Astrocyte of the cerebellum (primary cell): ENCODE measurements around the gene INPP4A.

Experiments
- DNase-seq: peaks from one replicate; pipeline ENCODE4 v3.0.0-alpha.2; 2011; ENCODE audit warnings: low read depth
- H3K4me3 ChIP-seq: 2 replicates; pipeline ENCODE4 v1.5.1; 2011; ENCODE audit warnings: mild to moderate bottlenecking, low read depth, low read length, moderate library complexity
- in situ Hi-C: cut with HindIII; loops from 2 replicates; pipeline ENCODE4 v1.10.0; 2017; ENCODE audit warnings: low sequenced_read_pairs
- TF ChIP-seq, protein P1 (sequence below): IDR thresholded peaks from 2 replicates; pipeline ENCODE4 v1.5.1; 2012; ENCODE audit warnings: low read length, low read depth, moderate library complexity, mild to moderate bottlenecking; ENCODE audit errors: missing control alignments

Gene INPP4A

DNA sequence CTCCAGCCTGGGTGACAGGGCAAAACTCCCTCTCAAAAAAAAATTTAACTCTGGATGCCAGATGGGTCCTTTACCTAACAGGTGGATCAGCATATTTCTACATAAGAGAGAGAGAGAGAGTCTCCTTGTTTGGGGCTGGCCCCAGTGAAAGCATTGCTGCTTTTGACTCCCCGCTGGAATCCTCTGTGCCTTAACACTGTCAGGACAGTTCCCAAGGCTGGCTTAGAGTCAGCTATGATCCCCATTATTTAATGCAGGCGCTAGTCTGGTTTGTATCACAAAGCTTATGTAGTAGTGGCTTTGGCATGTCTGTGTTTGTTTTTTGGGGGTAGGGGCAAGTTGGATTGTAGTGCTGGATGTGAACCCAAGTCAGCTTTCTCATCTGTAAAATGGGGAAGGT is 9.4 kb downstream of the INPP4A start:
- in situ Hi-C loops = no loop called here
- no peak for DNase-seq
- TF ChIP-seq, protein P1, sequence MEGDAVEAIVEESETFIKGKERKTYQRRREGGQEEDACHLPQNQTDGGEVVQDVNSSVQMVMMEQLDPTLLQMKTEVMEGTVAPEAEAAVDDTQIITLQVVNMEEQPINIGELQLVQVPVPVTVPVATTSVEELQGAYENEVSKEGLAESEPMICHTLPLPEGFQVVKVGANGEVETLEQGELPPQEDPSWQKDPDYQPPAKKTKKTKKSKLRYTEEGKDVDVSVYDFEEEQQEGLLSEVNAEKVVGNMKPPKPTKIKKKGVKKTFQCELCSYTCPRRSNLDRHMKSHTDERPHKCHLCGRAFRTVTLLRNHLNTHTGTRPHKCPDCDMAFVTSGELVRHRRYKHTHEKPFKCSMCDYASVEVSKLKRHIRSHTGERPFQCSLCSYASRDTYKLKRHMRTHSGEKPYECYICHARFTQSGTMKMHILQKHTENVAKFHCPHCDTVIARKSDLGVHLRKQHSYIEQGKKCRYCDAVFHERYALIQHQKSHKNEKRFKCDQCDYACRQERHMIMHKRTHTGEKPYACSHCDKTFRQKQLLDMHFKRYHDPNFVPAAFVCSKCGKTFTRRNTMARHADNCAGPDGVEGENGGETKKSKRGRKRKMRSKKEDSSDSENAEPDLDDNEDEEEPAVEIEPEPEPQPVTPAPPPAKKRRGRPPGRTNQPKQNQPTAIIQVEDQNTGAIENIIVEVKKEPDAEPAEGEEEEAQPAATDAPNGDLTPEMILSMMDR = no peak
- H3K4me3 ChIP-seq = no peak overlapping the region

DNA sequence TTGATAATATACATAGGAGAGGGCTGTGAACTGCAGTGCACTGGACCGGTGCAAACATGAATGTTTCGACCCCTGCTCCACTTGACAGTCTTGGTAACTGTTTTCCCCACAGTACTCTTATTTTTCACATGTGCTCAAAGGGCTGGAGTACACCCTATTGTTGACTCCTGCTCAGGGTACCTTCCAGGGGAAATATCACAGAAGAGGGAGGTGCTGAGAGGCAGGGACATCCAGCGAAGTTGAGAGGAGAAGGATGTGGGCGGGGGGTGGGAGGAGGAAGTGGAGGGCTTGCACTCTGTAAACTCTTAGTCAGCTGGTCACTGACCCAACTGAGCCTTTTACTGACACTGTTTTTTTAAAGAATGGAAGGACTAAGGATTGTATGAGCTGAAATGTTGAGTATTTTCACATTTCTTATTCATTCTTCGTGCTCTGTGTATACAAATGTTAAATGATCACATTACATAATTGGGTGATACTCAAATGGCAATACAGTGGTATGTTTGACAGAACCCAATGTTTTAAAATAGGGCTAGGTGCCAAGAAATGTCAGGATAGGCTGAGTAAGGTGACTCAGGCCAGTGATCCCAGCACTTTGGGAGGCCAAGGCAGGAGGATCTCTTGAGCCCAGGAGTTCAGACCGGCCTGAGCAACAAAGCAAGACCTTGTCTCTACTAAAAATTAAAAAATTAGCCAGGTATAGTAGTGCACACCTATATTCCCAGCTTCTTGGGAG is 10.0 kb downstream of the INPP4A start:
- in situ Hi-C loops = no loop called here
- no peak for DNase-seq
- H3K4me3 ChIP-seq = no peak overlapping the region
- TF ChIP-seq, protein P1 = no peak

DNA sequence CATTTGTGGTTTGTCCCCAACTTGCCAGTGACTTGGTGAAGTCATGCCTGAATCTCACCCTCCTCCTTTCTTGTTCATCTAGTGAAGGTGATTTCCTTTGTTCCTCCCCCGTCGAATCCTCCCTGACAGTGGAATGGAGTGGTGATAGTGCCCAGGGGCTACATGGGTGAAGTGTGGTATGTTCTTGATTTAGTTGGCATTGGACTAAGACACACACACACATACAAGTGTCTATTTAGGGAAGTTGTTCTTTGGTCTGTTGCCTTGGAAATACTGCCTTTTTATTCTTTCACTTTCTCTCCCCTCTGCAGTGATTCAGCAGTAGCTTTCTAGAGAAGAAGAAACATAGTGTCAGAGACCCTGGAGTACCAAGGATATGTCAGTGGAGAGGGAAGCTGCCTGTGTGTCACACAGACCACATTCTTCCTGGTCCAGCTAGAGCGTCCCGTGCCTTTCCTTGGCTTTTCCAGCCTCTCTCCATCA is 10.9 kb downstream of the INPP4A start:
- in situ Hi-C loops = no loop called here
- no peak for DNase-seq
- TF ChIP-seq, protein P1 = no peak
- H3K4me3 ChIP-seq = no peak overlapping the region

DNA sequence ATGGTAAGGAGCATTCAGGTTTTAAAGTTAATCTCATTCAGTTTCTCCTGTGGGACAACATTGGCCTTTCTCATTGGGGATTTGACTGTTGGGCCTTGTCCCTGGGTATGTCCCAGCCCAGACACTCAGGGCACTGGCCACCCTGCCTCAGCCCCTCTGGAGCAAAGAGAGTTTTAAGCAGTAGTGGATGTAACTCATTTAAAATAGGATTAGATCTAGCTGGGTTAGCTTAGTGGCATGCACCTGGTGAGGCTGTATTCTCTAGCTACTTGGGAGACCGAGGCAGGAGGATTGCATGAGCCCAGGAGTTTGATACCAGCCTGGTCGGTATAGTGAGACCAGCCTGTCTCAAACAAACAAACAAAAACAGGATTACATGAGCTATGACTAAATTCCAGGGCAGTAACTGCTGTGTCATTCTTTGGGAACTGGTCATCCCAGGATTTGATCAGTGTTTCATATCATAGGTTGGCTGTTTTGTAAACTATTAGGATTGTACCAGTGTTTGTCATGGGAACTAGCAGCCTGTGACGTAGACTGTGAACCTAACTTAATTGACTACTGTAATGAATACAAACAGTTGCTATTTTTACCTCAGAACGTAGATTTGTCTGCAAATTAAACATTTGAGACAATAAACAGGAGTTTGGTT is 12.5 kb downstream of the INPP4A start:
- DNase-seq = peak; percentile 28
- in situ Hi-C loops = no loop called here

DNA sequence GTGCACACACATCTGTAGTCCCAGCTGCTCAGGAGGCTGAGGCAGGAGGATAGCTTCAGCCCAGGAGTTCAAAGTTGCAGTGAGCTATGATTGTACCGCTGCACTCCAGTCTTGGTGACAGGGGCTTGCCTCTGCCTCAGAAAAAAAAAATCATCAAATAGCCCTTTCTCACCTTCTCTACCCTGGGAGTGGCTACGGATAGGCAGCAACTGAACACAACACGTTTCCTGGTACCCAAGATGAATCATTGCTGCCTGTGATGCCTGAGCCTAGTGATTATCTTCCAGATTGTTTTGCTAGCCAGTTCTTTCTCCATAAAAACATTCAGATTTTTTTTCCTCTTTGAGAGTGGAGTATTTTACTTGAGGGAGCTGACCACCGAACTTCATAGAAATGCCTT is 13.5 kb downstream of the INPP4A start:
- DNase-seq = no peak
- TF ChIP-seq, protein P1 = no peak
- in situ Hi-C loops = no loop called here
- no peak overlapping the region for H3K4me3 ChIP-seq

More for the DNA sequence above, 12.5 kb downstream of the INPP4A start:
- TF ChIP-seq, protein P1 = no peak
- H3K4me3 ChIP-seq = no peak overlapping the region

DNA sequence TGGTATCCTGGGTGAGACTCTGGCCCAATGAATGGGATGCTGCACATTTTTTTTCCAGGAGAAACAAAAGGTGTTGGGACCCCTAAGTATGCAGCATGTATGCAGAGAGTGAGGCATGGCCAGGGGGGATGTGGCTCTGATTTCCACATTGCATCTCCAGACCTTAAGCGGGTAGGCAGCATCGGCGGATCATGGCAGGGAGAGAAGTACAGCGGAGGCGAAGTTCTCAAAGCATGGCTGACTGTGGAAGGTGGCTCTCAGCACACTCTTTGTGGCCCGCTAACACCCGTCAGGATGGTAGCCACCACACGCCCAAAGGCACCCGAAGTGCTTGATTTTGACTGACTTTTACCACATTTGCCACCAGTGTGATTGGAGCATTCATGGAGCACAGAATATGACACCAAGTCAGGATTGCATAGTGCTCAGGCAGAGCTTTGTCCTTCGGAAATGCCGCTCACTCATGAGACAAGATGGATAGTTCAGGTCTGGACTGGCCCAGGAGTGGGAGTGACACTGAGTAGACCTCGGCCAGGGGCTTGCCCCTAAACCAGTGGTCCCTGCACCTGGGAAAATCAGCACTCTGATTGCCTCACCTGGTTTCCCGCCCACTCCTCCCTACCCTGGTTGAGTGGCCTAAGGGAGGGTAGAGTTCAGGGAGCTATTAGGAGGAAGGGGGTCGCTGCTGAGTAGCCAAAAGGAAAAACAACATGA is 14.2 kb downstream of the INPP4A start:
- DNase-seq = no peak
- TF ChIP-seq, protein P1 = no peak
- H3K4me3 ChIP-seq = no peak overlapping the region
- in situ Hi-C loops = no loop called here
